Esophagus squamous epithelium (tissue), 4 donors: ENCODE data around the gene OTOG.

Experiments
- POLR2A ChIP-seq, 4 donors: fragments of 450-650 bp; IDR thresholded peaks; one replicate each; pipeline ENCODE4 v1.6.1; 2017; ENCODE audit warnings: antibody characterized with exemption in 4 of 4, mild to moderate bottlenecking in 4 of 4, moderate library complexity in 3 of 4
- TF ChIP-seq, protein P1 (sequence below), 6 experiments: fragments of 450-650 bp in 4 of 6; fragments of 200-600 bp in 2 of 6; sonication (generic) in 2 of 6; IDR thresholded peaks; one replicate each; pipeline ENCODE4 v1.5.1; 2016 to 2019; ENCODE audit warnings: antibody characterized with exemption in 6 of 6, mild to moderate bottlenecking in 4 of 6, moderate library complexity in 4 of 6

DNA sequence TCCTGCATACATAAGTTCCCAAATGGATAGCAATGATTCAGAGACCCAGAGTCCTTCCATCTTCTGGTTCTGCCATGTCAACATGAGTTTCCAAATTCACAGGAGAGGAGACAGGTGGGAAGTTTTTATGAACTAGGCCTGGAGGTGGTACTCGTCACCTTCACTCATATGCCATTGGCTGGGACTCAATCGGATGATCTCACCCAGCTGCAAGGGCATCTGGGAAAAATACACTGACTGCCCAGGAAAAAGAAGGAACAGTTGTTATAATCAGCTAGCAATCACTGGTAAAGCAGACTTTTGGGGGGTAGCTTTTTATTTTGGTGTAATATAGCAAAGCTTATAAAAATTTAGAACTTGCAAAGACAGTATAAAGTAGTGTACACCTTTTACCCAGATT, 83.9 kb downstream of the OTOG start:
- TF ChIP-seq, protein P1, sequence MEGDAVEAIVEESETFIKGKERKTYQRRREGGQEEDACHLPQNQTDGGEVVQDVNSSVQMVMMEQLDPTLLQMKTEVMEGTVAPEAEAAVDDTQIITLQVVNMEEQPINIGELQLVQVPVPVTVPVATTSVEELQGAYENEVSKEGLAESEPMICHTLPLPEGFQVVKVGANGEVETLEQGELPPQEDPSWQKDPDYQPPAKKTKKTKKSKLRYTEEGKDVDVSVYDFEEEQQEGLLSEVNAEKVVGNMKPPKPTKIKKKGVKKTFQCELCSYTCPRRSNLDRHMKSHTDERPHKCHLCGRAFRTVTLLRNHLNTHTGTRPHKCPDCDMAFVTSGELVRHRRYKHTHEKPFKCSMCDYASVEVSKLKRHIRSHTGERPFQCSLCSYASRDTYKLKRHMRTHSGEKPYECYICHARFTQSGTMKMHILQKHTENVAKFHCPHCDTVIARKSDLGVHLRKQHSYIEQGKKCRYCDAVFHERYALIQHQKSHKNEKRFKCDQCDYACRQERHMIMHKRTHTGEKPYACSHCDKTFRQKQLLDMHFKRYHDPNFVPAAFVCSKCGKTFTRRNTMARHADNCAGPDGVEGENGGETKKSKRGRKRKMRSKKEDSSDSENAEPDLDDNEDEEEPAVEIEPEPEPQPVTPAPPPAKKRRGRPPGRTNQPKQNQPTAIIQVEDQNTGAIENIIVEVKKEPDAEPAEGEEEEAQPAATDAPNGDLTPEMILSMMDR (IDR thresholded peaks at IDR 0.05) = no peak
- no peak for TF ChIP-seq POLR2A (IDR thresholded peaks at IDR 0.05)
